OCI-LY1 (cell line): ENCODE measurements around the gene ACVR2B.

ENCODE experiments used
- EZH2 ChIP-seq: fragments of 200-600 bp; sonication (generic), shearing (Covaris generic); IDR thresholded peaks from 2 replicates; pipeline ENCODE4 v1.8.0; 2017; ENCODE audit warnings: borderline replicate concordance, mixed run types, mild to moderate bottlenecking, antibody characterized with exemption, low read length, moderate library complexity, mixed read lengths
- TF ChIP-seq, protein P1 (sequence below): fragments of 200-600 bp; sonication (generic), shearing (Covaris generic); IDR thresholded peaks from 2 replicates; pipeline ENCODE4 v1.5.1; 2017; ENCODE audit warnings: mild to moderate bottlenecking, antibody characterized with exemption, low read length, moderate library complexity, mixed read lengths

DNA sequence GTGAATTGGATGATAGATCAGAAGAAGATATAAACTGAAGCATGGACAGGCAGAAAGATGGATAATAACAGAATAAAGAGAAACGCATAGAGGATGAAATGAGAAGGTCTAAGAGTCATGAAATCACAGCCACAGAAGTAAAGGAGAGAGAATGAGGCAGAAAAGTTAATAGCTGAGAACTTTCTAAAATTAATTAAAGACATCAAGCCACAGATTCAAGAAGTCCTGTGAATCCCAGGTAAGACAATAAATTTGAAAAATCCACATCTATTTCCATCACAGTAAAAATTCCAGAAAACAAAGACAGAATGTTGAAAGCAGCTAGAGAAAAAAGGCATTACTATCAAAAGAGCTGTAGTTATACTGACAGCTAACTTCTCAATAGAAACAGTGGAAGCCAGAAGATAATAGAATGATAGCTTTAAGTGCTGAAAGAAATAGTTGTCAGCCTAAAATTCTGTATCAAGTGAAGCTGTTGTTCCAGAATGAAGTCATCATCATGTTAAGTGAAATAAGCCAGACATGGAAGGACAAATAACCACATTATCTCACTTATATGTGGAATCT, 12.0 kb downstream of the ACVR2B start:
- TF ChIP-seq, protein P1, sequence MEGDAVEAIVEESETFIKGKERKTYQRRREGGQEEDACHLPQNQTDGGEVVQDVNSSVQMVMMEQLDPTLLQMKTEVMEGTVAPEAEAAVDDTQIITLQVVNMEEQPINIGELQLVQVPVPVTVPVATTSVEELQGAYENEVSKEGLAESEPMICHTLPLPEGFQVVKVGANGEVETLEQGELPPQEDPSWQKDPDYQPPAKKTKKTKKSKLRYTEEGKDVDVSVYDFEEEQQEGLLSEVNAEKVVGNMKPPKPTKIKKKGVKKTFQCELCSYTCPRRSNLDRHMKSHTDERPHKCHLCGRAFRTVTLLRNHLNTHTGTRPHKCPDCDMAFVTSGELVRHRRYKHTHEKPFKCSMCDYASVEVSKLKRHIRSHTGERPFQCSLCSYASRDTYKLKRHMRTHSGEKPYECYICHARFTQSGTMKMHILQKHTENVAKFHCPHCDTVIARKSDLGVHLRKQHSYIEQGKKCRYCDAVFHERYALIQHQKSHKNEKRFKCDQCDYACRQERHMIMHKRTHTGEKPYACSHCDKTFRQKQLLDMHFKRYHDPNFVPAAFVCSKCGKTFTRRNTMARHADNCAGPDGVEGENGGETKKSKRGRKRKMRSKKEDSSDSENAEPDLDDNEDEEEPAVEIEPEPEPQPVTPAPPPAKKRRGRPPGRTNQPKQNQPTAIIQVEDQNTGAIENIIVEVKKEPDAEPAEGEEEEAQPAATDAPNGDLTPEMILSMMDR: no peak
- TF ChIP-seq EZH2: no peak
